Heart left ventricle (tissue), 13 donors: ENCODE measurements around the gene RNF40.

Experiments used
- CTCF ChIP-seq, 12 donors: fragments of 200-600 bp; sonication (generic) in 4 of 12; IDR thresholded peaks; one replicate each; pipeline versions ENCODE4 v1.5.0 to v1.8.0; 2018 to 2022; ENCODE audit warnings: antibody characterized with exemption in 12 of 12, mild to moderate bottlenecking in 5 of 12
- POLR2A ChIP-seq, 2 donors: fragments of 450-650 bp; IDR thresholded peaks; one replicate each; pipeline ENCODE4 v1.6.1; 2017; ENCODE audit warnings: antibody characterized with exemption in 2 of 2, mild to moderate bottlenecking in 2 of 2, moderate library complexity in 2 of 2
- donor health status: ischemic (EF 13 %, LVEDD 7.1; RV severe dilation, severe dysfunction).
- donor health status: DM: no; HTN: yes; CAD: no.
- donor health status: DM: no; HTN: no; CAD: no.
- donor health status: ischemic (EF 25% LVEDD 6.9; RV normal size, moderate dysfunction).
- donor health status: ischemic (EF 25% LVEDD 5.7; RV mildly dilated, moderate dysfunction).
- donor health status: ischemic (EF 35%, LVEDD 5.7; RV mildly dilated, moderate dysfunction).
- donor health status: nonischemic (EF 11% LVEDD 7.7; RV severe dilation, severe dysfunction).
- donor health status: DM: yes; HTN: yes; CAD: no.
- donor health status: PGD.
- donor health status: ischemic (EF 29% LVEDD 5.4; RV normal size, mild dysfunction).
- donor health status: nonischemic (EF 23%, LVEDD 6.1; RV moderate dilation, normal function).

- TF ChIP-seq CTCF (IDR thresholded peaks at IDR 0.05), result no peak
- no peak for TF ChIP-seq POLR2A (IDR thresholded peaks at IDR 0.05)
Measured at GRCh38 chr16:30762991-30763725, 1.0 kb downstream of the RNF40 start.
